ENCODE measurements around the gene IKZF5. TPM values are rescaled to one million over a fixed set of nuclear protein-coding genes. Genes with fewer than 3 reads are reported as not detected.

The IKZF5 gene
- polyA plus RNA-seq, 1 experiment: 7.8 TPM

GRCh38 chr10:123043409-123043925 is 34.9 kb upstream of the IKZF5 start:
- ChIA-PET CTCF (interaction anchor here (0.6 to 3.1 kb wide), 29 partner anchors 9 to 1418 kb away, joined by 3 to 21 read pairs (median 4); partner anchors contain the start of genes BUB3 and LHPP), POLR2A (no interaction called here)
- H3K9me3 ChIP-seq (ENCODE audit: control insufficient read depth, insufficient read depth, low read length): no peaks in the 10 kb centered on the region
- H3K4me3 ChIP-seq (ENCODE audit: low read depth, low read length): no peak overlapping the region
- peak; percentile 86 for TF ChIP-seq CTCF (IDR thresholded peaks at IDR 0.05; ENCODE audit: low read depth, low read length)
- H3K27ac ChIP-seq (ENCODE audit: low read depth, low read length): no peak overlapping the region
- peak; percentile 23 for DNase-seq (ENCODE audit: low read depth, low spot score)
- no peaks in the 10 kb centered on the region for H3K27me3 ChIP-seq (ENCODE audit: control insufficient read depth, insufficient read depth, low read length)

GRCh38 chr10:123042708-123043408 is 34.3 kb upstream of the IKZF5 start:
- no peak overlapping the region for H3K27ac ChIP-seq (ENCODE audit: low read depth, low read length)
- no peaks in the 10 kb centered on the region for H3K9me3 ChIP-seq (ENCODE audit: control insufficient read depth, insufficient read depth, low read length)
- TF ChIP-seq CTCF (IDR thresholded peaks at IDR 0.05; ENCODE audit: low read depth, low read length): no peak
- no peaks in the 10 kb centered on the region for H3K27me3 ChIP-seq (ENCODE audit: control insufficient read depth, insufficient read depth, low read length)
- no peak overlapping the region for H3K4me3 ChIP-seq (ENCODE audit: low read depth, low read length)
- CTCF ChIA-PET: interaction anchor here (0.6 to 3.1 kb wide), 29 partner anchors 9 to 1419 kb away, joined by 3 to 21 read pairs (median 4); partner anchors contain the start of gene LHPP
- POLR2A ChIA-PET: no interaction called here
- DNase-seq (ENCODE audit: low read depth, low spot score): no peak

- POLR2A ChIA-PET: no interaction called here
- Histone ChIP-seq H3K27me3 (ENCODE audit: control insufficient read depth, insufficient read depth, low read length) (no peaks in the 10 kb centered on the region), H3K4me3 (ENCODE audit: low read depth, low read length) (no peak overlapping the region), H3K9me3 (ENCODE audit: control insufficient read depth, insufficient read depth, low read length) (no peaks in the 10 kb centered on the region), H3K27ac (ENCODE audit: low read depth, low read length) (no peak overlapping the region)
- no peak for TF ChIP-seq CTCF (IDR thresholded peaks at IDR 0.05; ENCODE audit: low read depth, low read length)
- no peak for DNase-seq (ENCODE audit: low read depth, low spot score)
- CTCF ChIA-PET: interaction anchor here (1.4 to 1.8 kb wide), 2 partner anchors 519 to 927 kb away, joined by 3 to 5 read pairs; no protein-coding TSS in a partner anchor
Observed at GRCh38 chr10:123039632-123039930, 31.0 kb upstream of the IKZF5 start.

GRCh38 chr10:123038782-123039631 is 30.4 kb upstream of the IKZF5 start:
- CTCF ChIA-PET: interaction anchor here (1.8 kb wide), 1 partner anchor 519 kb away, joined by 5 read pairs; no protein-coding TSS in a partner anchor
- no peak overlapping the region for H3K4me3 ChIP-seq (ENCODE audit: low read depth, low read length)
- POLR2A ChIA-PET: no interaction called here
- no peak for DNase-seq (ENCODE audit: low read depth, low spot score)
- H3K27me3 ChIP-seq (ENCODE audit: control insufficient read depth, insufficient read depth, low read length): no peaks in the 10 kb centered on the region
- no peak overlapping the region for H3K27ac ChIP-seq (ENCODE audit: low read depth, low read length)
- TF ChIP-seq CTCF (IDR thresholded peaks at IDR 0.05; ENCODE audit: low read depth, low read length): no peak
- no peaks in the 10 kb centered on the region for H3K9me3 ChIP-seq (ENCODE audit: control insufficient read depth, insufficient read depth, low read length)

Data from AG04450 (cell line).